ENCODE data around the gene UFC1.
A peak's percentile ranks its signal among the peaks of the same experiment; 100 is the strongest.

UFC1 gene

GRCh38 chr1:161171191-161171590 lies 17.4 kb downstream of the UFC1 start:
- Histone ChIP-seq H3K36me3 (ENCODE audit: insufficient read depth, low read length) (peaks cover 10% of the 10 kb centered on the region), H3K9ac (ENCODE audit: low read depth, low read length) (no peak overlapping the region)

GRCh38 chr1:161171696-161172095 lies 17.9 kb downstream of the UFC1 start:
- H3K36me3 ChIP-seq (ENCODE audit: insufficient read depth, low read length) = peaks cover 10% of the 10 kb centered on the region
- H3K9me3 ChIP-seq (ENCODE audit: control insufficient read depth, insufficient read depth, low read length) = no peaks in the 10 kb centered on the region
- no peak overlapping the region for H3K9ac ChIP-seq (ENCODE audit: low read depth, low read length)
- H3K4me1 ChIP-seq (ENCODE audit: insufficient read depth, low read length) = no peaks in the 10 kb centered on the region

More at GRCh38 chr1:161171191-161171590, 17.4 kb downstream of the UFC1 start:
- Histone ChIP-seq H3K4me1 (ENCODE audit: insufficient read depth, low read length) (no peaks in the 10 kb centered on the region), H3K9me3 (ENCODE audit: control insufficient read depth, insufficient read depth, low read length) (no peaks in the 10 kb centered on the region)

- Histone ChIP-seq H3K36me3 (ENCODE audit: insufficient read depth, low read length) (peaks cover 10% of the 10 kb centered on the region), H3K9me3 (ENCODE audit: control insufficient read depth, insufficient read depth, low read length) (no peaks in the 10 kb centered on the region), H3K4me1 (ENCODE audit: insufficient read depth, low read length) (no peaks in the 10 kb centered on the region), H3K9ac (ENCODE audit: low read depth, low read length) (no peak overlapping the region)
Measured at GRCh38 chr1:161172349-161172748, 18.6 kb downstream of the UFC1 start.

GRCh38 chr1:161172776-161173376 lies 19.1 kb downstream of the UFC1 start:
- Histone ChIP-seq H3K9me3 (ENCODE audit: control insufficient read depth, insufficient read depth, low read length) (no peaks in the 10 kb centered on the region), H3K4me1 (ENCODE audit: insufficient read depth, low read length) (peaks cover under 1% of the 10 kb centered on the region; the same call in 1 of the 2 replicates), H3K36me3 (ENCODE audit: insufficient read depth, low read length) (peaks cover 10% of the 10 kb centered on the region), H3K9ac (ENCODE audit: low read depth, low read length) (no peak overlapping the region)

- no peaks in the 10 kb centered on the region for H3K9me3 ChIP-seq (ENCODE audit: control insufficient read depth, insufficient read depth, low read length)
- peaks cover 10% of the 10 kb centered on the region for H3K36me3 ChIP-seq (ENCODE audit: insufficient read depth, low read length)
- no peak overlapping the region for H3K9ac ChIP-seq (ENCODE audit: low read depth, low read length)
- peaks cover 7% of the 10 kb centered on the region; the same call in 1 of the 2 replicates for H3K4me1 ChIP-seq (ENCODE audit: insufficient read depth, low read length)
Measured at GRCh38 chr1:161173711-161174110, 19.9 kb downstream of the UFC1 start.

GRCh38 chr1:161174911-161175310 lies 21.1 kb downstream of the UFC1 start:
- H3K9me3 ChIP-seq (ENCODE audit: control insufficient read depth, insufficient read depth, low read length) = no peaks in the 10 kb centered on the region
- no peak overlapping the region for H3K9ac ChIP-seq (ENCODE audit: low read depth, low read length)
- peaks cover 7% of the 10 kb centered on the region; the same call in 1 of the 2 replicates for H3K4me1 ChIP-seq (ENCODE audit: insufficient read depth, low read length)
- H3K36me3 ChIP-seq (ENCODE audit: insufficient read depth, low read length) = peaks cover 10% of the 10 kb centered on the region

- no peaks in the 10 kb centered on the region for H3K9me3 ChIP-seq (ENCODE audit: control insufficient read depth, insufficient read depth, low read length)
- peaks cover 7% of the 10 kb centered on the region; the same call in 1 of the 2 replicates for H3K4me1 ChIP-seq (ENCODE audit: insufficient read depth, low read length)
- no peak overlapping the region for H3K9ac ChIP-seq (ENCODE audit: low read depth, low read length)
- peaks cover 9% of the 10 kb centered on the region for H3K36me3 ChIP-seq (ENCODE audit: insufficient read depth, low read length)
Measured at GRCh38 chr1:161175771-161176453, 22.1 kb downstream of the UFC1 start.

- peaks cover 7% of the 10 kb centered on the region; the same call in 1 of the 2 replicates for H3K4me1 ChIP-seq (ENCODE audit: insufficient read depth, low read length)
Measured at GRCh38 chr1:161176468-161177111, 22.8 kb downstream of the UFC1 start.

GRCh38 chr1:161177112-161177935 lies 23.5 kb downstream of the UFC1 start, which contains the start of gene B4GALT3:
B4GALT3 (minus strand) TSS chr1:161177507; CDS start chr1:161176060, 1,447 bp downstream.
- no peaks in the 10 kb centered on the region; the same call in 1 of the 2 replicates for H3K36me3 ChIP-seq (ENCODE audit: insufficient read depth, low read length)
- H3K9me3 ChIP-seq (ENCODE audit: control insufficient read depth, insufficient read depth, low read length) = no peaks in the 10 kb centered on the region
- peak within 1 kb of the TSS; percentile 65 for H3K9ac ChIP-seq (ENCODE audit: low read depth, low read length)
- peaks cover 7% of the 10 kb centered on the region; the same call in 1 of the 2 replicates for H3K4me1 ChIP-seq (ENCODE audit: insufficient read depth, low read length)

More at GRCh38 chr1:161176468-161177111, 22.8 kb downstream of the UFC1 start:
- Histone ChIP-seq H3K9me3 (ENCODE audit: control insufficient read depth, insufficient read depth, low read length) (no peaks in the 10 kb centered on the region), H3K36me3 (ENCODE audit: insufficient read depth, low read length) (peaks cover 5% of the 10 kb centered on the region), H3K9ac (ENCODE audit: low read depth, low read length) (peak overlapping the region; percentile 65)

- peak overlapping the region; percentile 65; the same call in 1 of the 2 replicates for H3K9ac ChIP-seq (ENCODE audit: low read depth, low read length)
- peaks cover 7% of the 10 kb centered on the region; the same call in 1 of the 2 replicates for H3K4me1 ChIP-seq (ENCODE audit: insufficient read depth, low read length)
- no peaks in the 10 kb centered on the region; the same call in 1 of the 2 replicates for H3K36me3 ChIP-seq (ENCODE audit: insufficient read depth, low read length)
- no peaks in the 10 kb centered on the region for H3K9me3 ChIP-seq (ENCODE audit: control insufficient read depth, insufficient read depth, low read length)
Measured at GRCh38 chr1:161177936-161178244, 24.1 kb downstream of the UFC1 start.

- Histone ChIP-seq H3K4me1 (ENCODE audit: insufficient read depth, low read length) (peaks cover 7% of the 10 kb centered on the region; the same call in 1 of the 2 replicates), H3K9ac (ENCODE audit: low read depth, low read length) (no peak overlapping the region), H3K9me3 (ENCODE audit: control insufficient read depth, insufficient read depth, low read length) (no peaks in the 10 kb centered on the region), H3K36me3 (ENCODE audit: insufficient read depth, low read length) (no peaks in the 10 kb centered on the region)
Measured at GRCh38 chr1:161179698-161180097, 25.9 kb downstream of the UFC1 start.

GRCh38 chr1:161180639-161181038 lies 26.9 kb downstream of the UFC1 start:
- Histone ChIP-seq H3K9me3 (ENCODE audit: control insufficient read depth, insufficient read depth, low read length) (no peaks in the 10 kb centered on the region), H3K9ac (ENCODE audit: low read depth, low read length) (no peak overlapping the region), H3K36me3 (ENCODE audit: insufficient read depth, low read length) (no peaks in the 10 kb centered on the region), H3K4me1 (ENCODE audit: insufficient read depth, low read length) (peaks cover 10% of the 10 kb centered on the region; the same call in 1 of the 2 replicates)

GRCh38 chr1:161182214-161182613 lies 28.4 kb downstream of the UFC1 start:
- peaks cover 10% of the 10 kb centered on the region; the same call in 1 of the 2 replicates for H3K4me1 ChIP-seq (ENCODE audit: insufficient read depth, low read length)
- H3K9me3 ChIP-seq (ENCODE audit: control insufficient read depth, insufficient read depth, low read length) = no peaks in the 10 kb centered on the region
- H3K36me3 ChIP-seq (ENCODE audit: insufficient read depth, low read length) = no peaks in the 10 kb centered on the region
- H3K9ac ChIP-seq (ENCODE audit: low read depth, low read length) = no peak overlapping the region

GRCh38 chr1:161185282-161185682 lies 31.5 kb downstream of the UFC1 start:
- no peaks in the 10 kb centered on the region for H3K9me3 ChIP-seq (ENCODE audit: control insufficient read depth, insufficient read depth, low read length)
- no peaks in the 10 kb centered on the region for H3K36me3 ChIP-seq (ENCODE audit: insufficient read depth, low read length)
- no peak overlapping the region for H3K9ac ChIP-seq (ENCODE audit: low read depth, low read length)
- peaks cover 3% of the 10 kb centered on the region; the same call in 1 of the 2 replicates for H3K4me1 ChIP-seq (ENCODE audit: insufficient read depth, low read length)
